GM19372 (cell line): ENCODE data around the gene SON.

Experiments
- ATAC-seq: cut with Tn5 transposase; IDR thresholded peaks from one replicate; pipeline ENCODE4 v1.9.1; 2021; ENCODE audit warnings: mild to moderate bottlenecking, low read depth, moderate library complexity; ENCODE audit not compliant: unreplicated experiment

SON gene

DNA sequence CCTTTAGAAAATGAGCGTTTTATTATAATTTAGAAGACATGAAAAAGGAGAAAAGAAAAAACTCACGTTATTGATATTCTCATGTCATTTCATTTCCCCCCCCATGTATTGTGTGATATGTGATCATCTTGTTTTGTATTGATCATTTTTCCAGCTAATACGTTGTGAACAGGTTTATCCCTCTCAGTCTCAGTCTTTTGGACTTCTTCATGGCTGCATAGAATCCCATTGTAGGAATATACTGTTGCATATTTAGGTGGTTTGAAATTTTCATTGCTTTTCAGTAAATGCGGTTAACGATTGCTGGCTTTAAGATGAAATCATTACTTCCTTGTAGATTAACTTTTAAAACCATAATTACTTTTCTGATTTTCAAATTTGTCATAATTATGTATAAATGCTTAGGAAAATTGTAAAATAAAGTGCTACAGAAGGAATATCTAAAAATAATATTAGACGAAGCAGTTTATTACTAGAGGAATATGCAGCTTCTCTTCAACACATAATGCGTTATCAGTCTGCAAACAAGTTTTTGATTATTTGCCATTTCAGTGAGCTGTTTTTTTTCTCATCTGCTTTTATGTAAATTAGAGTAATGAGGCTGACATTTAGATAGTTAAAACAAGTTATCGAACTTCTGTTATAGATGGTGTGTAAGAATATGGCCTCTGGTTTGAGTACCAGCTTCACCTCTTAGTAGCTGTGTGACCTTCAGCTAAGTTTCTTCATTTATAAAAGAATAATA lies 1.8 kb downstream of the SON start:
- no peak for ATAC-seq

DNA sequence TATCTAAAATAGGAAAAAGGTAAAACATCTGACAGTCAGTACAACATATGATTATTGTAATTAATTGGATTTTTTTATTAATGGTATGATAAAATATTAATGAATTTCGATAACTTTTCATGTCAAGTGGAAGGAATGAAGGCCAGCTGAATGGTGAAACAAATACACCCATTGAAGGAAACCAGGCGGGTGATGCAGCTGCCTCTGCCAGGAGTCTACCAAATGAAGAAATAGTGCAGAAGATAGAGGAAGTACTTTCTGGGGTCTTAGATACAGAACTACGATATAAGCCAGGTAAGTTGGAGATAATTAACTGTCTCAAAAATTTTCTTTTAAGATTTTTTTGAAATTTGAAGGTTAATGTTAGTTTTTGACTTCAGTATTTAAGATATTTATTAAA lies 3.2 kb downstream of the SON start:
- no peak for ATAC-seq

DNA sequence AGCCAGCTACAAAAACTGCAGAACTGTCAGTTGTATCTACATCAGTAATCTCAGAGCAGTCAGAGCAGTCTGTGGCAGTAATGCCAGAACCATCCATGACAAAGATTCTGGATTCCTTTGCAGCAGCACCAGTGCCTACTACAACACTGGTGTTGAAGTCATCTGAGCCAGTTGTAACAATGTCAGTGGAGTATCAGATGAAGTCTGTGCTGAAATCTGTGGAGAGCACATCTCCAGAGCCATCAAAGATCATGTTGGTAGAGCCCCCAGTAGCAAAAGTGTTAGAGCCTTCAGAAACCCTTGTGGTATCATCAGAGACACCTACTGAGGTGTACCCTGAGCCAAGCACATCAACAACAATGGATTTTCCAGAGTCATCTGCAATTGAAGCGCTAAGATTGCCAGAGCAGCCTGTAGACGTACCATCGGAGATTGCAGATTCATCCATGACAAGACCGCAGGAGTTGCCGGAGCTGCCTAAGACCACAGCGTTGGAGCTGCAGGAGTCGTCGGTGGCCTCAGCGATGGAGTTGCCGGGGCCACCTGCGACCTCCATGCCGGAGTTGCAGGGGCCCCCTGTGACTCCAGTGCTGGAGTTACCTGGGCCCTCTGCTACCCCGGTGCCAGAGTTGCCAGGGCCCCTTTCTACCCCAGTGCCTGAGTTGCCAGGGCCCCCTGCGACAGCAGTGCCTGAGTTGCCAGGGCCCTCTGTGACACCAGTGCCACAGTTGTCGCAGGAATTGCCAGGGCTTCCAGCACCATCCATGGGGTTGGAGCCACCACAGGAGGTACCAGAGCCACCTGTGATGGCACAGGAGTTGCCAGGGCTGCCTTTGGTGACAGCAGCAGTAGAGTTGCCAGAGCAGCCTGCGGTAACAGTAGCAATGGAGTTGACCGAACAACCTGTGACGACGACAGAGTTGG lies 7.3 kb downstream of the SON start:
- no peak for ATAC-seq

DNA sequence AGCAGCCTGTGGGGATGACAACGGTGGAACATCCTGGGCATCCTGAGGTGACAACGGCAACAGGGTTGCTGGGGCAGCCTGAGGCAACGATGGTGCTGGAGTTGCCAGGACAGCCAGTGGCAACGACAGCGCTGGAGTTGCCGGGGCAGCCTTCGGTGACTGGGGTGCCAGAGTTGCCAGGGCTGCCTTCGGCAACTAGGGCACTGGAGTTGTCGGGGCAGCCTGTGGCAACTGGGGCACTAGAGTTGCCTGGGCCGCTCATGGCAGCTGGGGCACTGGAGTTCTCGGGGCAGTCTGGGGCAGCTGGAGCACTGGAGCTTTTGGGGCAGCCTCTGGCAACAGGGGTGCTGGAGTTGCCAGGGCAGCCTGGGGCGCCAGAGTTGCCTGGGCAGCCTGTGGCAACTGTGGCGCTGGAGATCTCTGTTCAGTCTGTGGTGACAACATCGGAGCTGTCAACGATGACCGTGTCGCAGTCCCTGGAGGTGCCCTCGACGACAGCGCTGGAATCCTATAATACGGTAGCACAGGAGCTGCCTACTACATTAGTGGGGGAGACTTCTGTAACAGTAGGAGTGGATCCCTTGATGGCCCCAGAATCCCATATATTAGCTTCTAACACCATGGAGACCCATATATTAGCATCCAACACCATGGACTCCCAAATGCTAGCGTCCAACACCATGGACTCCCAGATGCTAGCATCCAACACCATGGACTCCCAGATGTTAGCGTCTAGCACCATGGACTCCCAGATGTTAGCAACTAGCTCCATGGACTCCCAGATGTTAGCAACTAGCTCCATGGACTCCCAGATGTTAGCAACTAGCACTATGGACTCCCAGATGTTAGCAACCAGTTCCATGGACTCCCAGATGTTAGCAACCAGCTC lies 8.2 kb downstream of the SON start:
- ATAC-seq = no peak

DNA sequence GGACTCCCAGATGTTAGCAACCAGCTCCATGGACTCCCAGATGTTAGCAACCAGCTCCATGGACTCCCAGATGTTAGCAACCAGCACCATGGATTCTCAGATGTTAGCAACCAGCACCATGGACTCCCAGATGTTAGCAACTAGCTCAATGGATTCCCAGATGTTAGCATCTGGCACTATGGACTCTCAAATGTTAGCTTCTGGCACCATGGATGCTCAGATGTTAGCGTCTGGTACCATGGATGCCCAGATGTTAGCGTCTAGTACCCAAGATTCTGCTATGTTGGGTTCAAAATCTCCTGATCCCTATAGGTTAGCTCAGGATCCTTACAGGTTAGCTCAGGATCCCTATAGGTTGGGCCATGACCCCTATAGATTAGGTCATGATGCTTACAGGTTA lies 8.8 kb downstream of the SON start:
- ATAC-seq = no peak

DNA sequence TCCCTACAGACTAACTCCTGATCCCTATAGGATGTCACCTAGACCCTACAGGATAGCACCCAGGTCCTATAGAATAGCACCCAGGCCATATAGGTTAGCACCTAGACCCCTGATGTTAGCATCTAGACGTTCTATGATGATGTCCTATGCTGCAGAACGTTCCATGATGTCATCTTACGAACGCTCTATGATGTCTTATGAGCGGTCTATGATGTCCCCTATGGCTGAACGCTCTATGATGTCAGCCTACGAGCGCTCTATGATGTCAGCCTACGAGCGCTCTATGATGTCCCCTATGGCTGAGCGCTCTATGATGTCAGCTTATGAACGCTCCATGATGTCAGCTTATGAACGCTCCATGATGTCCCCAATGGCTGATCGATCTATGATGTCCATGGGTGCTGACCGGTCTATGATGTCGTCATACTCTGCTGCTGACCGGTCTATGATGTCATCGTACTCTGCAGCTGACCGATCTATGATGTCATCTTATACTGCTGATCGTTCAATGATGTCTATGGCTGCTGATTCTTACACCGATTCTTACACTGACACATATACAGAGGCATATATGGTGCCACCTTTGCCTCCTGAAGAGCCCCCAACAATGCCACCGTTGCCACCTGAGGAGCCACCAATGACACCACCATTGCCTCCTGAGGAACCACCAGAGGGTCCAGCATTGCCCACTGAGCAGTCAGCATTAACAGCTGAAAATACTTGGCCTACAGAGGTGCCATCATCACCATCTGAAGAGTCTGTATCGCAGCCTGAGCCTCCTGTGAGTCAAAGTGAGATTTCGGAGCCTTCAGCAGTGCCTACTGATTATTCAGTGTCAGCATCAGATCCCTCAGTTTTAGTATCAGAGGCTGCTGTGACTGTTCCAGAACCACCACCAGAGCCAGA lies 9.5 kb downstream of the SON start:
- ATAC-seq = no peak

DNA sequence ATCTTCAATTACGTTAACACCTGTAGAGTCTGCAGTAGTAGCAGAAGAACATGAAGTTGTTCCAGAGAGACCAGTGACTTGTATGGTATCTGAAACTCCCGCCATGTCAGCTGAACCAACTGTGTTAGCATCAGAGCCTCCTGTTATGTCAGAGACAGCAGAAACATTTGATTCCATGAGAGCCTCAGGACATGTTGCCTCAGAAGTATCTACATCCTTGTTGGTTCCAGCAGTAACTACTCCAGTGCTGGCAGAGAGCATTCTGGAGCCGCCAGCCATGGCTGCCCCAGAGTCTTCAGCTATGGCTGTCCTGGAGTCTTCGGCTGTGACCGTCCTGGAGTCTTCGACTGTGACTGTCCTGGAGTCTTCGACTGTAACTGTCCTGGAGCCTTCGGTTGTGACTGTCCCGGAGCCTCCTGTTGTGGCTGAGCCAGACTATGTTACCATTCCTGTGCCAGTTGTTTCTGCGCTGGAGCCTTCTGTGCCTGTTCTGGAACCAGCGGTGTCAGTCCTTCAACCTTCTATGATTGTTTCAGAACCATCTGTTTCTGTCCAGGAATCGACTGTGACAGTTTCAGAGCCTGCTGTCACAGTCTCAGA lies 10.3 kb downstream of the SON start:
- no peak for ATAC-seq

DNA sequence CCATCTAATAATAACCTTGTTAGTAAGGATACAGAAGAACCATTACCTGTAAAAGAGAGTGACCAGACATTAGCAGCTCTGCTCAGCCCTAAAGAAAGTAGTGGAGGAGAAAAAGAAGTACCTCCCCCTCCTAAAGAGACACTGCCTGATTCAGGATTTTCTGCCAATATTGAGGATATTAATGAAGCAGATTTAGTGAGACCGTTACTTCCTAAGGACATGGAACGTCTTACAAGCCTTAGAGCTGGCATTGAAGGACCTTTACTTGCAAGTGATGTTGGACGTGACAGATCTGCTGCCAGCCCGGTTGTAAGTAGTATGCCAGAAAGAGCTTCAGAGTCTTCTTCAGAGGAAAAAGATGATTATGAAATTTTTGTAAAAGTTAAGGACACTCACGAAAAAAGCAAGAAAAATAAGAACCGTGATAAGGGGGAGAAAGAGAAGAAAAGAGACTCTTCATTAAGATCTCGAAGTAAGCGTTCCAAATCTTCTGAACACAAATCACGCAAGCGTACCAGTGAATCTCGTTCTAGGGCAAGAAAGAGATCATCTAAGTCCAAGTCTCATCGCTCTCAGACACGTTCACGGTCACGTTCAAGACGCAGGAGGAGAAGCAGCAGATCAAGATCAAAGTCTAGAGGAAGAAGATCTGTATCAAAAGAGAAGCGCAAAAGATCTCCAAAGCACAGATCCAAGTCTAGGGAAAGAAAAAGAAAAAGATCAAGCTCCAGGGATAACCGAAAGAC lies 11.6 kb downstream of the SON start:
- no peak for ATAC-seq

DNA sequence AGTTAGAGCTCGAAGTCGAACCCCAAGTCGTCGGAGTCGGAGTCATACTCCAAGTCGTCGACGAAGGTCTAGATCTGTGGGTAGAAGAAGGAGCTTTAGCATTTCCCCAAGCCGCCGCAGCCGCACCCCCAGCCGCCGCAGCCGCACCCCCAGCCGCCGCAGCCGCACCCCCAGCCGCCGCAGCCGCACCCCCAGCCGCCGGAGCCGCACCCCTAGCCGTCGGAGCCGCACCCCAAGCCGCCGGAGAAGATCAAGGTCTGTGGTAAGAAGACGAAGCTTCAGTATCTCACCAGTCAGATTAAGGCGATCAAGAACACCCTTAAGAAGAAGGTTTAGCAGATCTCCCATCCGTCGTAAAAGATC lies 12.1 kb downstream of the SON start:
- no peak for ATAC-seq

DNA sequence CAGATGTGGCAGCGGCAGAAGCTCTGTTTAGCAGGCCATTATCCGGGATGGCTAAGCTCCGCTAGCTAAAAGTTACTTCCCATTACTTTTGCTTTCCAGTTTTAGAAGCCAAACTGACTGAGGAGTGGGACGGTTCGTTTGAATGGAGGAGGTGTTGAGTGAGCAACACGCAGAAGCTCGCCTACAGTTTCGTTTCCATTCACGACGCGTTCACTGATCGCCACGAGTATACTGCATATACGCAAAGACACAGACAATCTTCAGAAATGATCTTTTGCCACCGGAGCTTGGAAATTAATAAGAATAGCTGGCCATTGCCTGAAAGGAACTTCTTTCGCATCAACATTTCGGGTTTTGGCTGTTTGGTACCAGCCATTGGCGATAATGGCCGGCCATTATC lies 14.6 kb downstream of the SON start:
- no peak for ATAC-seq

DNA sequence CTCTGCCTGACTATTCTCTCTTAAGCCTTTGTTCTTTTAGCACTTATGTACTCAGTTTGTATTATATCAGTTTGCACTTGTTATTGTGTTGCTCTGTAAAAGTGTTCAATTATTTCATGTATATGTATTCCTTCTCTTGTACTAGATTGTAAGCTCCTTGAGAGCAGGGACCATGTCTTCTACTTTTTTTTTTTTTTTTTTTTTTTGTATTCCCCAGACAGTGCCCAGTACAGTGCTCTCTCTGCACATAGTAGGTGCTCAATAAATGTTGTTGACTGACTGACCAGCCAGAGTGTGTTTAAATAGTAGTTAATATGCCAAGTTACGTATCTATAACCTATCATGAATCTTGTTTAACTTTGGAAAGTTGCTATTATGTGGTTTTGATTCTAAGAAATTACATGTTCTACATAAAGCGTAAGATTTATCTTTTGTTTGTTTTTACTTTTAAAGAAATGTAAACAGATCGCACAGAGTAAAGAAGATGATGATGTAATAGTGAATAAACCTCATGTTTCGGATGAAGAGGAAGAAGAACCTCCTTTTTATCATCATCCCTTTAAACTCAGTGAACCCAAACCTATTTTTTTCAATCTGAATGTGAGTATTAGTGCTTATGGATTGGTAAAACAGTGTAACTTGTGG lies 16.1 kb downstream of the SON start:
- no peak for ATAC-seq

DNA sequence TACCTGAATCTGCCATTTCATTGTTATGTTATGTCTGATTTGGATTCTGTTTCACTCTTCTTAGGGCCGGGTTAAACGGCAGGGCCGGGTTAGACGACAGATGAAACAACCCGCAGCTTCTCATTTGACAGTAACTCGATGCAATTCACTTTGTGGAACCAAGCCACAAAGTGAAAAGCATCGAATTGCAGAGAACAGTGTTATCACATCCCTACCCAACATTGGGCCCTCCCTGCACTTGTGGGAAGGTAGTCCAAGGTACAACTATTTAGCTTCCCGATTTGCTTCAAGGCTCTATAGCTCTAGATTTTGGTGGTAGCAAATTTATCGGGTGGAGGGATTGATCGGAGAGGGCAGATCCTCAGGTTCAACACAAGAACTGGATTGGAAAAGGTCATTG lies 17.0 kb downstream of the SON start:
- no peak for ATAC-seq

DNA sequence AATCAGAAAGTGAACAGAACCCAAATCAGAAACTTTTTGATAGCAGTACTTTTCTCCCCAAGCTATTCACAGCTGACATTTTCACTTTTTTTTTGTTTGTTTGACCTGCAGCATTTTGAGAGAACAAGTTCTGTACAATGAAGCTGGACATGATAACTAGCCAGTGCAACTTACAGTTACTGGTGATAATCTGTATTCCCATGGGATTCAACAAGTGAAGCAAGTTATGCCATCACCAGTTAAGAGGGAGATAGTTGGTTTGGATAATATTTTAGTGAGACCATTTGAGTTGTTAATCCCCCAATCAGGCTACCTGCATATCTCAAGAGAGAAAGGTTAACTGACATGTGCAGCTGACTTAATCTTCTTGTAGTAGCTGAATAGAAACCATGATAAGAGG lies 18.1 kb downstream of the SON start:
- no peak for ATAC-seq

DNA sequence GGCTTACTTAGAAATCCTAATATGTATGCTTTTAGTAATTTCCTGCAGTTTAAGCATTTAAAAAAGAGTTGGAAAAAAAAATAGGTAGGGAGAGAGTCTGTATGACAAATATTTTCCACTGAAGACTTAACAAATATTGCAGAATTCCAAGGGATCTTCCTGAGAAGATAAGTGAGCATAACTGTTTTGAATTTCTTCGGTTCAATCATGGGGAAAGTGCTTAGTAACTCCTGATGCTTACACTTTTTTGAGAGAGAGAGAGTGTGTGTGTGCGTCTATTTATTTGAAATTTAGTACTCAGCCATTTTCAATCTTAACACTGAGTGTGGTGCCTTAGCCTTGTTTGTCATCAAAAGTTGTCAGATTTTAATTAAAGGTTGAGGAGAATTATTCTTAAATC lies 18.5 kb downstream of the SON start:
- no peak for ATAC-seq

DNA sequence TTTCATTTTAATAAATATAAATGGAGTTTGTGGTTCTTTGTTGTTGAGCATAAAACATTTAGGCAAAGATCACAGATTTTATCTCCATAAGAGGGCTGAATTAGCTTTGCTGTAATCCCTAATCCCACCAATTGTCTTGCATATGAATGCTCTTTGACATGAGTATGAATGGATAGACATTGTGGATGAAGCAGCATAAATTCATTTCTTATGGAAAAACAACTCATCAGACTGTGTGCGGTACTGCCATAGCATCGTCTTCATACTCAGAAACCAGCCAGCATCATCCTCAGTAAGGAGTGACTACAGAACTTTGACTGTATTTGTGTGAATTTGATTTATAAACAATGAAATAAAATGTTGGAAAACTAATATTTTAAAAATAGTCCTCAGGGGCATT lies 19.6 kb downstream of the SON start:
- no peak for ATAC-seq

DNA sequence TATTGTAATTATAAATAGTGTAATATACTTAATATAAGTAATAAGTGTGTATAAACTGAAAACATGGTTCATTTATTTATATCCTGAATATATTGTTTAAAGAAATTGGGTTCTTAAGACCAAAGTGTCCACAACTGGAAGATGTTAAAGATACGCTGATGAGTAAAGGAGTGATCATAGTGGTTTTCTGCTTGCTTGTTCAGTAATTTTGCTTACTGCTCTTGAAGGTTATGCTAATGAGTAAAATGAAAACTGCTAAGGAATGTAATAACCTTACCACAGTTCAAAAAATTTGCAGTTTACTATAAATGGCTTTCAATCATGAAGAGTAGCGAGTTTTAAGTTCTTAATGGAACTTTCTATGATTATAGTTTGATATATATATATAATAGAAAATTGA lies 23.7 kb downstream of the SON start:
- no peak for ATAC-seq

DNA sequence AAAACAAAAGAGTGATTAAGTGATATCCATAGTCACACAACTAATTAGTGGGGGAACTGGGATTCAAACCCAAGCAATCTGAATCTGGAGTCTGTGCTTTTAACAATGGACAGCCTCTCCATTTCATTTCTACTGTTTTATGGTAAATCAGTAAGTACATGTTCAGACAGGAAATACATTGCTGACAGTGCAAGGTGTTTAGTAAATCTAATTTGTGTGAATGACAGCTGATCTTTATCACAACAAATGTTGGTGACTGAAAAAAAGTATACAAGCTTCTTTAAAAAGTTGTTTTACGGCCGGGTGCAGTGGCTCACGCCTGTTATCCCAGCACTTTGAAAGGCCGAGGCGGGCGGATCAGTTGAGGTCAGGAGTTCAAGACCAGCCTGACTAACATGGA lies 25.1 kb downstream of the SON start:
- ATAC-seq = no peak

DNA sequence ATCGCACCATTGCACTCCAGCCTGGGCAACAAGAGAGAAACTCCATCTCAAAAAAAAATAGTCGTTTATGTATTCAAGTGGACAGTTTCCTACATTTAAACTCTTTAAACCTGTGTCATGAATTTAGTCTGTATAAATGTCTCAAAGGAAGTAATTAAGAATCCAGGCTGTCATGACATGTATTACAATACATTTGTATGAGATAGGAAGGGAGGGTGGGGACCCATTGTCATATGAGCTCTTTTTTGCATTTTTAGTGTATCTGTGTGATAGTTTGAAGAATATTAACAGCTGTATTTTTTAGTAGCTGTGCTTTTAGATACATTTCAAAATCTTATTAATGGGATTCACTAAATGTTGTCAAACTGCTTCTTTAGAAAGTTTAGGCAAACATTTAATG lies 25.6 kb downstream of the SON start:
- ATAC-seq = no peak
